ENCODE data around the gene PROS1.

DNA sequence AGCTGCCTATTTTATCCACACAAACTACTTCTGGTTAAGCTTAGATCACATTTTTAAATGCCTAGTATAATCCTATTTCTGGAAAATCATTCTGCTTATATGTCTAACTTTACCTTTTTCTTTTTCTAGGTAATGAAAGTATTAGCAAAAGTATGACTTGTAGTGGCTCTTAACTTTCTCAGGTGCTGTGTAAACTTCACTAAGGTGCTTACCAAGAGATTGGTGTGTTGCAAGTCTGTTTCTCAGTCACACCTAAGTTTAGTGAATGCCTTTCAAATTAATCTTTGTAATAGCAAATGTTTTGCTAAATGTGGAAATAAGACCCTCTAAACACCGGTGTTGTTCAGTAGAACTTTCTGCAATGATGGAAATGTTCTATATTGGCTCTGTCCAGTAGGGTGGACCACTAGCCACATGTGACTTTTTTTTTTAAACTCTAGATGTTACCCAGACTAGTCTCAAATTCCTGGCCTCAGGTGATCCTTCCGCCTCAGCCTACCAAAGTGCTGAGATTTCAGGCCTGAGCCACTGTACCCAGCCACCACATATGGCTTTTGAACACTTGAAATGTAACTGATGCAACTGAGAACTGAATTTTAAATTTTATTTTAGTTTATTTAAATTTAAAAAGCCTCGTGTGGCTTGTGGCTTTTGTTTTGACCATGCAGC, 28.3 kb upstream of the PROS1 start:
- TF ChIP-seq, protein P1, sequence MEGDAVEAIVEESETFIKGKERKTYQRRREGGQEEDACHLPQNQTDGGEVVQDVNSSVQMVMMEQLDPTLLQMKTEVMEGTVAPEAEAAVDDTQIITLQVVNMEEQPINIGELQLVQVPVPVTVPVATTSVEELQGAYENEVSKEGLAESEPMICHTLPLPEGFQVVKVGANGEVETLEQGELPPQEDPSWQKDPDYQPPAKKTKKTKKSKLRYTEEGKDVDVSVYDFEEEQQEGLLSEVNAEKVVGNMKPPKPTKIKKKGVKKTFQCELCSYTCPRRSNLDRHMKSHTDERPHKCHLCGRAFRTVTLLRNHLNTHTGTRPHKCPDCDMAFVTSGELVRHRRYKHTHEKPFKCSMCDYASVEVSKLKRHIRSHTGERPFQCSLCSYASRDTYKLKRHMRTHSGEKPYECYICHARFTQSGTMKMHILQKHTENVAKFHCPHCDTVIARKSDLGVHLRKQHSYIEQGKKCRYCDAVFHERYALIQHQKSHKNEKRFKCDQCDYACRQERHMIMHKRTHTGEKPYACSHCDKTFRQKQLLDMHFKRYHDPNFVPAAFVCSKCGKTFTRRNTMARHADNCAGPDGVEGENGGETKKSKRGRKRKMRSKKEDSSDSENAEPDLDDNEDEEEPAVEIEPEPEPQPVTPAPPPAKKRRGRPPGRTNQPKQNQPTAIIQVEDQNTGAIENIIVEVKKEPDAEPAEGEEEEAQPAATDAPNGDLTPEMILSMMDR (conservative IDR thresholded peaks at IDR 0.05; ENCODE audit: low read depth, low read length): no peak
- TF ChIP-seq SMC3 (IDR thresholded peaks at IDR 0.05; ENCODE audit: low read depth, low read length): no peak

Data from IMR-90 (cell line).